Hepatocyte (in vitro differentiated cells): ENCODE results near the gene INPP5K.

Source experiments
- EZH2 ChIP-seq: fragments of 200-600 bp; sonication (generic); IDR thresholded peaks from 2 replicates; pipeline ENCODE4 v1.6.1; 2016; ENCODE audit warnings: antibody characterized with exemption, mild to moderate bottlenecking, borderline replicate concordance
- TF ChIP-seq, protein P1 (sequence below): fragments of 200-600 bp; sonication (generic); IDR thresholded peaks from 2 replicates; pipeline ENCODE4 v1.5.1; 2016; ENCODE audit warnings: antibody characterized with exemption, mild to moderate bottlenecking; ENCODE audit not compliant: poor library complexity

DNA sequence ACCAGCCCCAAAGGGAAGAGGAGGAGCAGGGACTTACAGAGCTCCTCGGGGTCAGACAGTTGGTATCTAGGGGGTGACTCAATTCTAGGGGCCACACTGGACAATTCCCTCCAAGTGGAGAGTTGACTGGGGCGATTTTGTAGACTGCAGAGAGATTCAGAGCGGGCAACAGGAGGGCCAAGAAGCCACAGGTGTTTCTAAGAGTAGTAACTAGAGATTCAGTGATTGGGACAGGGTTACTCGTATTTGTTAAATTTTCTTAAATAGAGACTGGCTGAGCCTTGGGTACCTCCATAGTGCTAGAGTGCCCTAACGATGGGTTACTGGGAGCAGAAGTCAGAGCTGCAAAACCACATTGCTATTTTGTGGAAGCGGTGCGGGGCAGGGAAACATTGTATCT, 3.3 kb upstream of the INPP5K start:
- TF ChIP-seq, protein P1, sequence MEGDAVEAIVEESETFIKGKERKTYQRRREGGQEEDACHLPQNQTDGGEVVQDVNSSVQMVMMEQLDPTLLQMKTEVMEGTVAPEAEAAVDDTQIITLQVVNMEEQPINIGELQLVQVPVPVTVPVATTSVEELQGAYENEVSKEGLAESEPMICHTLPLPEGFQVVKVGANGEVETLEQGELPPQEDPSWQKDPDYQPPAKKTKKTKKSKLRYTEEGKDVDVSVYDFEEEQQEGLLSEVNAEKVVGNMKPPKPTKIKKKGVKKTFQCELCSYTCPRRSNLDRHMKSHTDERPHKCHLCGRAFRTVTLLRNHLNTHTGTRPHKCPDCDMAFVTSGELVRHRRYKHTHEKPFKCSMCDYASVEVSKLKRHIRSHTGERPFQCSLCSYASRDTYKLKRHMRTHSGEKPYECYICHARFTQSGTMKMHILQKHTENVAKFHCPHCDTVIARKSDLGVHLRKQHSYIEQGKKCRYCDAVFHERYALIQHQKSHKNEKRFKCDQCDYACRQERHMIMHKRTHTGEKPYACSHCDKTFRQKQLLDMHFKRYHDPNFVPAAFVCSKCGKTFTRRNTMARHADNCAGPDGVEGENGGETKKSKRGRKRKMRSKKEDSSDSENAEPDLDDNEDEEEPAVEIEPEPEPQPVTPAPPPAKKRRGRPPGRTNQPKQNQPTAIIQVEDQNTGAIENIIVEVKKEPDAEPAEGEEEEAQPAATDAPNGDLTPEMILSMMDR, result no peak
- TF ChIP-seq EZH2, result no peak
